Effector CD8-positive, alpha-beta T cell (primary cell): ENCODE data around the gene EHBP1L1.
A peak's percentile ranks its signal among the peaks of the same experiment; 100 is the strongest.
"Not testable (repeated sequence)": the region's sequence is repeated elsewhere in the genome, so short reads cannot be mapped to it uniquely, and the experiment has no call there.

Experiments
- DNase-seq: peaks from one replicate; lab custom pipeline; 2025; lab: John Stamatoyannopoulos, UW

Gene EHBP1L1

GRCh38 chr11:65636108-65637031, 60.5 kb downstream of the EHBP1L1 start:
- DNase-seq = no peak

GRCh38 chr11:65637032-65637557, 61.2 kb downstream of the EHBP1L1 start:
- DNase-seq = no peak

- peak; percentile 62 for DNase-seq
Measured at GRCh38 chr11:65637794-65638419, 62.1 kb downstream of the EHBP1L1 start, which contains the start of gene SIPA1. TSS of gene SIPA1 (plus strand) at chr11:65638101. CDS start at chr11:65640922, 2,821 bp downstream.

GRCh38 chr11:65639228-65639597, 63.4 kb downstream of the EHBP1L1 start:
- not testable (repeated sequence) for DNase-seq

GRCh38 chr11:65639623-65640482, 64.0 kb downstream of the EHBP1L1 start:
- DNase-seq = peak; percentile 59

GRCh38 chr11:65640483-65641296, 64.8 kb downstream of the EHBP1L1 start:
- DNase-seq = peak; percentile 15

- DNase-seq = no peak
Measured at GRCh38 chr11:65641297-65642013, 65.6 kb downstream of the EHBP1L1 start.
